ENCODE results near the gene CHMP6. TPM values are rescaled to one million over a fixed set of nuclear protein-coding genes. Genes with fewer than 3 reads are reported as not detected.

CHMP6 gene
- total and polyA plus RNA-seq, 4 donors: 9.6 to 24.0 (median 16.7) TPM

- Histone ChIP-seq H3K9ac (ENCODE audit: low read depth in 1 of 2, low read length in 2 of 2) (no peak overlapping the region), H3K4me1 (ENCODE audit: control insufficient read depth in 4 of 4, insufficient read depth in 4 of 4, low read length in 3 of 4) (peaks cover 38 to 94% (median 71%) of the 10 kb centered on the region in 4 donors), H3K27me3 (ENCODE audit: control insufficient read depth in 4 of 4, insufficient read depth in 4 of 4, low read length in 3 of 4) (no peaks in the 10 kb centered on the region), H3K27ac (ENCODE audit: low read depth in 1 of 2, low read length in 2 of 2) (no peak overlapping the region), H3K9me3 (ENCODE audit: control insufficient read depth in 4 of 4, low read length in 3 of 4) (no peaks in the 10 kb centered on the region), H3K4me3 (ENCODE audit: low read depth in 1 of 3, low read length in 3 of 3) (no peak overlapping the region), H3K36me3 (ENCODE audit: control insufficient read depth in 4 of 4, insufficient read depth in 3 of 4, low read depth in 1 of 4, low read length in 3 of 4) (peaks cover 0 to 2% (median 0%) of the 10 kb centered on the region in 4 donors)
- WGBS: 62% methylated on average over 6 of the region's 6 CpGs
- TF ChIP-seq TAF1 (conservative IDR thresholded peaks at IDR 0.05) (no peak), EGR1 (IDR thresholded peaks at IDR 0.05; ENCODE audit: low read depth in 2 of 2) (no peak), CTCF (IDR thresholded peaks at IDR 0.05; ENCODE audit: low read depth, low read length, missing input control) (no peak), RXRA (IDR thresholded peaks at IDR 0.05) (no peak), SP1 (IDR thresholded peaks at IDR 0.05) (no peak), FOXA1 (IDR thresholded peaks at IDR 0.05) (no peak), RAD21 (IDR thresholded peaks at IDR 0.05) (no peak), FOXA2 (IDR thresholded peaks at IDR 0.05) (no peak)
- TF ChIP-seq, protein P1, sequence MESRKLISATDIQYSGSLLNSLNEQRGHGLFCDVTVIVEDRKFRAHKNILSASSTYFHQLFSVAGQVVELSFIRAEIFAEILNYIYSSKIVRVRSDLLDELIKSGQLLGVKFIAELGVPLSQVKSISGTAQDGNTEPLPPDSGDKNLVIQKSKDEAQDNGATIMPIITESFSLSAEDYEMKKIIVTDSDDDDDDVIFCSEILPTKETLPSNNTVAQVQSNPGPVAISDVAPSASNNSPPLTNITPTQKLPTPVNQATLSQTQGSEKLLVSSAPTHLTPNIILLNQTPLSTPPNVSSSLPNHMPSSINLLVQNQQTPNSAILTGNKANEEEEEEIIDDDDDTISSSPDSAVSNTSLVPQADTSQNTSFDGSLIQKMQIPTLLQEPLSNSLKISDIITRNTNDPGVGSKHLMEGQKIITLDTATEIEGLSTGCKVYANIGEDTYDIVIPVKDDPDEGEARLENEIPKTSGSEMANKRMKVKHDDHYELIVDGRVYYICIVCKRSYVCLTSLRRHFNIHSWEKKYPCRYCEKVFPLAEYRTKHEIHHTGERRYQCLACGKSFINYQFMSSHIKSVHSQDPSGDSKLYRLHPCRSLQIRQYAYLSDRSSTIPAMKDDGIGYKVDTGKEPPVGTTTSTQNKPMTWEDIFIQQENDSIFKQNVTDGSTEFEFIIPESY (IDR thresholded peaks at IDR 0.05): no peak
- no peak for DNase-seq (ENCODE audit: low spot score)
Observed at GRCh38 chr17:81040791-81041337, 49.2 kb downstream of the CHMP6 start.

- DNase-seq (ENCODE audit: low spot score): no peak
- TF ChIP-seq HNF4G (IDR thresholded peaks at IDR 0.05) (no peak), GABPA (IDR thresholded peaks at IDR 0.05 in 1 of 2, conservative IDR thresholded peaks at IDR 0.05 in 1 of 2) (no peak), HNF4A (conservative IDR thresholded peaks at IDR 0.05) (no peak), YY1 (IDR thresholded peaks at IDR 0.05) (no peak), RXRA (IDR thresholded peaks at IDR 0.05) (no peak)
- TF ChIP-seq, protein P2, sequence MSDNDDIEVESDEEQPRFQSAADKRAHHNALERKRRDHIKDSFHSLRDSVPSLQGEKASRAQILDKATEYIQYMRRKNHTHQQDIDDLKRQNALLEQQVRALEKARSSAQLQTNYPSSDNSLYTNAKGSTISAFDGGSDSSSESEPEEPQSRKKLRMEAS (IDR thresholded peaks at IDR 0.05): no peak
- TF ChIP-seq, protein P1 (IDR thresholded peaks at IDR 0.05): no peak
- H3K4me1 ChIP-seq (ENCODE audit: control insufficient read depth in 4 of 4, insufficient read depth in 4 of 4, low read length in 3 of 4): peaks cover 35 to 96% (median 70%) of the 10 kb centered on the region in 4 donors
- H3K9me3 ChIP-seq (ENCODE audit: control insufficient read depth in 4 of 4, low read length in 3 of 4): no peaks in the 10 kb centered on the region
- peaks cover 0 to 2% (median 0%) of the 10 kb centered on the region in 4 donors for H3K36me3 ChIP-seq (ENCODE audit: control insufficient read depth in 4 of 4, insufficient read depth in 3 of 4, low read depth in 1 of 4, low read length in 3 of 4)
- H3K9ac ChIP-seq (ENCODE audit: low read depth in 1 of 2, low read length in 2 of 2): no peak overlapping the region
- no peaks in the 10 kb centered on the region for H3K27me3 ChIP-seq (ENCODE audit: control insufficient read depth in 4 of 4, insufficient read depth in 4 of 4, low read length in 3 of 4)
- 93% methylated on average over 9 of the region's 9 CpGs for WGBS
- H3K27ac ChIP-seq (ENCODE audit: low read depth in 1 of 2, low read length in 2 of 2): no peak overlapping the region
- no peak overlapping the region for H3K4me3 ChIP-seq (ENCODE audit: low read depth in 1 of 3, low read length in 3 of 3)
Observed at GRCh38 chr17:81042606-81043005, 51.0 kb downstream of the CHMP6 start.

All from liver (tissue), 9 donors.